Progenitor cell of endocrine pancreas (in vitro differentiated cells): ENCODE data around the gene BNIP3. TPM values are rescaled to one million over a fixed set of nuclear protein-coding genes. Genes with fewer than 3 reads are reported as not detected.

ENCODE experiments used
- DNase-seq: peaks from one replicate; pipeline ENCODE4 v3.0.0; 2021; ENCODE audit warnings: low spot score; ENCODE audit not compliant: unreplicated experiment
- H3K27ac Mint-ChIP-seq: 2 replicates; pipeline ENCODE4 v1.8.0; 2021; ENCODE audit warnings: mild to moderate bottlenecking, moderate library complexity, mixed read lengths
- H3K27me3 Mint-ChIP-seq: 2 replicates; pipeline ENCODE4 v1.8.0; 2021; ENCODE audit warnings: mixed read lengths
- H3K36me3 Mint-ChIP-seq: 2 replicates; pipeline ENCODE4 v1.8.0; 2022; ENCODE audit warnings: mixed read lengths; ENCODE audit not compliant: insufficient read depth
- H3K4me1 Mint-ChIP-seq: 2 replicates; pipeline ENCODE4 v1.8.0; 2021; ENCODE audit warnings: low read depth, mixed read lengths
- H3K4me3 Mint-ChIP-seq: 2 replicates; pipeline ENCODE4 v1.8.0; 2021; ENCODE audit warnings: low read depth, mild to moderate bottlenecking, moderate library complexity, mixed read lengths
- H3K9me3 Mint-ChIP-seq: 2 replicates; pipeline ENCODE4 v1.8.0; 2021; ENCODE audit warnings: low read depth, mixed read lengths
- CTCF ChIP-seq: fragments of 200-600 bp; sonication (generic); IDR thresholded peaks from one replicate; pipeline ENCODE4 v1.5.0; 2021; ENCODE audit warnings: antibody characterized with exemption, mild to moderate bottlenecking; ENCODE audit not compliant: unreplicated experiment
- total RNA-seq: library from RNA; stranded (reverse); gene quantifications from 2 replicates; pipeline ENCODE4 v1.2.1, GENCODE V29; 2021

BNIP3 gene
- total RNA-seq, 1 donor from 2014 or later: 32.4 TPM

- peaks cover 25% of the 10 kb centered on the region for H3K36me3 Mint-ChIP-seq
- TF ChIP-seq CTCF: no peak
- H3K9me3 Mint-ChIP-seq: no peaks in the 10 kb centered on the region
These were observed 20.5 kb downstream of the BNIP3 start for GRCh38 chr10:131961047-131961776.

GRCh38 chr10:131960631-131961046 lies 21.1 kb downstream of the BNIP3 start:
- H3K27me3 Mint-ChIP-seq: no peaks in the 10 kb centered on the region
- H3K27ac Mint-ChIP-seq: no peak overlapping the region
- peaks cover 31% of the 10 kb centered on the region for H3K36me3 Mint-ChIP-seq
- no peaks in the 10 kb centered on the region for H3K4me1 Mint-ChIP-seq
- H3K4me3 Mint-ChIP-seq: no peak overlapping the region
- no peak for TF ChIP-seq CTCF
- DNase-seq: no peak
- no peaks in the 10 kb centered on the region for H3K9me3 Mint-ChIP-seq

More at GRCh38 chr10:131961047-131961776, 20.5 kb downstream of the BNIP3 start:
- no peaks in the 10 kb centered on the region for H3K4me1 Mint-ChIP-seq
- H3K27ac Mint-ChIP-seq: no peak overlapping the region
- H3K4me3 Mint-ChIP-seq: no peak overlapping the region
- DNase-seq: no peak
- no peaks in the 10 kb centered on the region for H3K27me3 Mint-ChIP-seq

GRCh38 chr10:131959841-131960240 lies 21.9 kb downstream of the BNIP3 start:
- H3K27ac Mint-ChIP-seq: no peak overlapping the region
- TF ChIP-seq CTCF: no peak
- H3K36me3 Mint-ChIP-seq: peaks cover 37% of the 10 kb centered on the region
- H3K4me1 Mint-ChIP-seq: no peaks in the 10 kb centered on the region
- no peaks in the 10 kb centered on the region for H3K27me3 Mint-ChIP-seq
- no peak for DNase-seq
- H3K4me3 Mint-ChIP-seq: no peak overlapping the region
- no peaks in the 10 kb centered on the region for H3K9me3 Mint-ChIP-seq

GRCh38 chr10:131955591-131956340 lies 26.0 kb downstream of the BNIP3 start:
- H3K27ac Mint-ChIP-seq: peak overlapping the region; percentile 87
- H3K36me3 Mint-ChIP-seq: peaks cover 49% of the 10 kb centered on the region

More at GRCh38 chr10:131955591-131956340, 26.0 kb downstream of the BNIP3 start:
- no peaks in the 10 kb centered on the region for H3K27me3 Mint-ChIP-seq
- DNase-seq: no peak
- H3K9me3 Mint-ChIP-seq: no peaks in the 10 kb centered on the region
- H3K4me3 Mint-ChIP-seq: no peak overlapping the region
- no peak for TF ChIP-seq CTCF
- H3K4me1 Mint-ChIP-seq: no peaks in the 10 kb centered on the region
